Right kidney (tissue), 1 donor: Measurements from ENCODE around the gene THBS1.

Experiments used
- DNase-seq: peaks from one replicate; pipeline ENCODE4 v3.0.0-alpha.2; 2016

The THBS1 gene

DNA sequence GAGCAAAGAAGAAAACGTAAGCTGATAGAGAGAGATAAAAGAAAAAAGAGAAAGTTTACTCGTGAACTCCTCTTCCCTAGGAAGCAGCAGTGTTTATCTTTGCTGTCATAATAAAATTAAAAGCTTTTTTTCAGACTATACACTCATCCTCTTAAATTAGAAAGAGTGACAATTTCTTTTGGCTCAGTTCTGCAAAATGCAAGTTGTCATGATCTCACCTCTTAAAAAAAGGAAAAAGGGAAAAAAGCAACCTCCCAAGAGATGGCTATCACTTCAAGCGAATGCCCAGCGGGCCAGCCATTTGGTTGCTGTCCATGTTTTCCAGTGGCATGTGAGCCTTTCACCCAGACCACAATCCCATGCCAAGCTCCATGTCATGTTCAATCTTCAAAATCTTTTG, 7.0 kb upstream of the THBS1 start:
- DNase-seq = no peak

DNA sequence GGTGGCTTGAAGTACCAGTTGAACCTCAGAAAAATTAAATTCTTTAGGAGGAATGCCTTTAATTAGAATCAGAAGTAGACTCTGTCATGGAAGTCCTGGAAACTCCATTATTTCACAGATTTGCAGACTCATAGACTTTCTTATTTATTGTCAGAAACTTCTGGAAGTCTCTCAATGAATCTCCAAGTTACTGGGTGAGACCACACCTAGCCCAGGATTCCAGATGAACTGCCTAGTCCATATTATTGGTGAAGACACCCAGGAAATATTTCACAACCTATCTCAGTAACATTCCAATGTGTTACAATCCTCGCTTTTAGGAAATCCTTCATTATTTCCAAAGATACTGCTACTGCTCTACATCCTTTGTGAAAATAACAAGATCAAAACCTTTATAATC, 6.5 kb upstream of the THBS1 start:
- no peak for DNase-seq

DNA sequence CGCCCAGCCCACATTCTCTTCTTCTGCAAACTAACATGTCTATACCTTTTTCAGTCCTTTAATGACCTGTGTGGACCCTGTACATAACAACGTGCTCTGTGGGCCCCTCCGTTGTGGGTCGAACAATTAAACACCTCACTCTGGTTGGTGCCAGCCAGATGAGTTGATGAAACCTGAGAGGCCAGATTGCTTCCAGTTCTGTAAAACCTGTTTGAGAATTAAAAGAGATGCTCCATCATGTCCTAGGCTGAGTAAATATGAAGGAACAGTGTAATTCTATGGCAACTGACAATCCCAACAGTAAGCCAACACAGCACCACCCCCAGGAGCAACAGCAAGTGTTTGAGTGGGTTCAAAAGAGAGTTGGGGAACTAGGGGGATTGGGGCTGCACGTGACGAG, 5.7 kb upstream of the THBS1 start:
- DNase-seq = no peak

DNA sequence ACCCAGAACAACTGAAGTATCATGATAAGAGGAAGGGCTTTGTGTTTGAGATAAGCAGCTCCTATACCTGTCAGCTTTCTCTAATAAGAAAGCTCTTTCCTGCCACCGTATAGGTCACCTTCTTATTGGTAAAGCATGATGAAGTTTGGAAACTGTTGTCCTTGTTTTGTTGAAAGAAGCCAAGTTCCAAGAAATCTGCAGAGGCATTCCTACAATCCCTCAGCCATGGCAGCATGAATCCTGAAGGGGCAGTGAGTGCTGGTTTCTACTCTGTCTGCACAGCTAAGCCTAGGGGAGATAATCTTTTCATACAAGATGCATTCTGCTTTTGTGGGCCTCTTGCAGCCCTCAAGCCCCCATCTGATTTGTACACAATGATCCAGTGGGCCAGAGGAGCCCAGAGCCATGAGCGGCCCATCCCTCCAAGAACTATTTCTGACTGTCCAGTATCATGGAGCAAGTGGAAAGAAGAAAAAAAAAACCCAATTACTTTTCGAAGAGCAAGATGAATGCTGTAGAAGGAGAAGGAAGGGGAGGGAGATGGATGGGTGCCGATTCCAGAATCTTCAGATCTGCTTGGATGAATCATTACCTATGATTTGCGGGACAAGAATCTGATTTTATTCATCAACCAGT, 1.9 kb upstream of the THBS1 start:
- DNase-seq = peak; percentile 27

DNA sequence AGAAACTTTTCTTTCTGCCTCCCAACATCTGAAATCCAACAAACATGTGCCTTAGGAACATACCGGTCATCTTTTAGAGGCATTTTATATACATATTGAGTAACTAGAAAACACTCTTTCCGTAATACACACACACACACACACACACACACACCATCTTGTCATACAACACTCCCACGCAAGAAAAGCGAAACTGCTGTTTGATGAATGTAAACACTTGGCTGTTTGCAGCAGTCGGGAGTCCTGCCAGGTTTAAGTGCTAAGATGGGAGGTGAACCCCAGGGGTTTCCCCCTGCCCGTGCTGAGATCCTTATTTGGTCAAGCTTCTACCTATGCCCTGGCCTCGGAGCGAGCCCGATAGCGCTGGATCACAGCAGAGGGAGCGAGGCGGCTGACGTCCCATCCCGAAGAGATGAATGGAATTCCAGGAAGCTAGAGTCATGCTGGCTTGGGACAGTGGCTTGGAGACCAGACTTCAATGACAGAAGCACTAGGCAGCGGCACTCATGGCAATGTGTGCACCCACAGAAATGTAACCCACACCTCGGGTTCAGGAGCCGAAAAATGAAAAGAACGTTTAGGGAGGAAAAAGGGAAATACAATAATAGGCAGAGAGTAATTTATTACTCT, 1.3 kb upstream of the THBS1 start:
- peak; percentile 84 for DNase-seq

DNA sequence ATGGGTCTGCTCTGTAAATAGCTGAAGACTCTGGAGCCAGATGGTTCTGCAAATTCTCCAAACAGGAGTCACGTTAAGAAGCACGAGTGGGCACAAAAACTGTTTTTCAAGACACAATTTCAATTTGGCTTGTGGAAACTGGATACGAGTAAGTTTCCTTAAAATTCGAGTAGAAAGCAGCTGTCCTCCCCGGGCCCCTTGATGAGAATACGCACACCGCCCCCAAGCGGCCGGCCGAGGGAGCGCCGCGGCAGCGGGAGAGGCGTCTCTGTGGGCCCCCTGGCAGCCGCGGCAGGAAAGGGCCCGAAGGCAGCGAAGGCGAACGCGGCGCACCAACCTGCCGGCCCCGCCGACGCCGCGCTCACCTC, 778 bp upstream of the THBS1 start:
- DNase-seq = no peak

DNA sequence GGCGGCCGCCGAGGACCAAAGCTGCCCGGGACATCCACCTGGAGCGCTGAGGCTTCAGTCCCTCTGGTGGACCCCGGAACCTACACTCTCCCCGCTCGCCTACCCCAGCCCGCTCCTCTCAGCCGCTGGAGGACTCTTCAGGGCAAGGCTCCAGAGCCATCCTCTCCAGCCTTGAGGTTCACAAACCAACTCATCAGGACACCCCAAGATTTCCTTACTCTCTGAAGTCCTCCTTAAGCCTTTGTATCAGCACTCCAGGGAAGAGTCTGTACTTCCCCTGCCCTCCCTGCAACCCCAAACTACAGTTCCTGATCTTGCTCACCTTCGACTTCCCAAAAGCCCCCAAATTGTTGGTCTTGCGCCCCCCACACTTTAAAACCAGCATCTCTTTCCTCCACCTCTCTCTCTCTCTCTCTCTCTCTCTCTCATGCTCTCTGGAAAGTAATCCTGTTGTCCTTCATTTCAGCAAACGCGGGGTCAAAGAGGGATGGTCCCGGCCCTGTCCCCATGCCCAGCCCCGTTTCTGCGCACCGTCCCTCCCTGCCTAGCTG, 438 bp downstream of the THBS1 start:
- no peak for DNase-seq

DNA sequence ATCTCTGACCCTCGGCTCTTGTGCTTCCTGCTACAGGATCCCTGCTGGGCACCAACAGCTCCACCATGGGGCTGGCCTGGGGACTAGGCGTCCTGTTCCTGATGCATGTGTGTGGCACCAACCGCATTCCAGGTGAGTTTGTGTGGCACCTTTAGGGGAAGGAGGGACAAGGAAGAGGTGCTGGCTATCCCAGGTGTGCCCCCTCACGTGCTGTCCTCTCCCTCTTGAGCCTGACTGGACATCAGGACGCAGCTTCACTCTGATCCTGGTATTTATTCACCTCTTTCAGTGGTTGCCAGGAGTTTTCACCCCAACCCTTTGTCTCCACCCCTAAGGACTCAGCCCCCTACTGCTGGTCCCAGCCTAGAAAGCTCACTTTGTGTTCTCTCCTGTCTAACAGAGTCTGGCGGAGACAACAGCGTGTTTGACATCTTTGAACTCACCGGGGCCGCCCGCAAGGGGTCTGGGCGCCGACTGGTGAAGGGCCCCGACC, 960 bp downstream of the THBS1 start:
- no peak for DNase-seq

DNA sequence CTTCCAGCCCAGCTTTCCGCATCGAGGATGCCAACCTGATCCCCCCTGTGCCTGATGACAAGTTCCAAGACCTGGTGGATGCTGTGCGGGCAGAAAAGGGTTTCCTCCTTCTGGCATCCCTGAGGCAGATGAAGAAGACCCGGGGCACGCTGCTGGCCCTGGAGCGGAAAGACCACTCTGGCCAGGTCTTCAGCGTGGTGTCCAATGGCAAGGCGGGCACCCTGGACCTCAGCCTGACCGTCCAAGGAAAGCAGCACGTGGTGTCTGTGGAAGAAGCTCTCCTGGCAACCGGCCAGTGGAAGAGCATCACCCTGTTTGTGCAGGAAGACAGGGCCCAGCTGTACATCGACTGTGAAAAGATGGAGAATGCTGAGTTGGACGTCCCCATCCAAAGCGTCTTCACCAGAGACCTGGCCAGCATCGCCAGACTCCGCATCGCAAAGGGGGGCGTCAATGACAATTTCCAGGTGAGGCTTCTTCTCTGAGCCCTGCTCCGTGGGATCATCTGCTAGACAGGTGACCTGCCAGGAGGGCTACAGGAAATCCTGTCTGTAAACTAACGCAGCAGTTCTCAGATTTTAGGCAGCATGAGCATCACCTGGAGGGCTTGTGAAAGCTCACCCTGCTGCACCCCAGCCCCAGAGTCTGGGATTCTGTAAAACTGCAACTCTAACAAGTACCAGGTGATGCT, 1.6 kb downstream of the THBS1 start:
- DNase-seq = no peak

DNA sequence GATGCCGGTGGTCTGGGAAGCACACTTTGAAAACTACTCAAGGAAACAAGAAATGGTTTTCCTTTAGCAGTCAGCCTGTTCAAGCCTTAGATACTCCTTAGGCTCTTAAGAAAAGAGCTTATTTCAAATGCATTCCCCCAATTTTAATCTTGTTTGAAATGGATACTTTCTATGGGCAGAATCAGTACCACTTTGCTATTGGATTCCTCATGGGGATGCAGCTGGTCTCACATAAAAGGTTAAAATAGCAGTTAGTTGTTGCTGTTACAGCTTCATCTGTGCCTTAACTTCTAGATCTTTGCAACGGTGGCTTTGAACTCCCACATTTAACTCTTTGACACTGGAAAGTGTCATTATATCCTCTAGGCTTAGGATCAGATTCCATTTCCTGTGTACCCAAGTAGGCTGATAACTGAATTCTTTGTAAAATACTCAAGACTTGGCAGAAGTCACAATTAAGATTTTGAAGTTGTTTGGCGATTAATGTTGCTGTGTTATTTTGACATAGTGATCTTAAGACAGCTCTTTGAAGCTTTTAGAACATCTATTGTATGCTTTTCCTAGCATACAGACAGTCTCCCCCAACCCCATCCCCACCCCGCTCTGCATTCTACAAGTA, 2.2 kb downstream of the THBS1 start:
- no peak for DNase-seq

DNA sequence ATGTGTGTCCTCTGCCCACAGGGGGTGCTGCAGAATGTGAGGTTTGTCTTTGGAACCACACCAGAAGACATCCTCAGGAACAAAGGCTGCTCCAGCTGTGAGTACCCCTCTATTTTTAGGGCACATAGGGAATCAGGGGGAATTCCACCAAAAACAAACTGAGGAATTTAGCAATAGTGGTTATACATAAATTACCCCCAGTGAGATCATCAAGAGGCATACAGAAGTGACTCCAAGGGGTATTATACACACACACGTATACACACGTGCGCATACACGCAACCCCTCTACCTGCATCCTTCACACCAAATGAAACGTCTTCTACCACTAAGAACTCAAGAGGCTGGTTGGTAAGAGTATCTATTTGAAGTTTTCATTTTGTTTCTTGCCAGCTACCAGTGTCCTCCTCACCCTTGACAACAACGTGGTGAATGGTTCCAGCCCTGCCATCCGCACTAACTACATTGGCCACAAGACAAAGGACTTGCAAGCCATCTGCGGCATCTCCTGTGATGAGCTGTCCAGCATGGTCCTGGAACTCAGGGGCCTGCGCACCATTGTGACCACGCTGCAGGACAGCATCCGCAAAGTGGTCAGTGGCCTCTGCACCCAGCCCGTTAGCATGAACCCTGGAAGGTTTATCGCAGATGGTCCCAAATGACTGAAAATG, 2.9 kb downstream of the THBS1 start:
- DNase-seq = no peak

DNA sequence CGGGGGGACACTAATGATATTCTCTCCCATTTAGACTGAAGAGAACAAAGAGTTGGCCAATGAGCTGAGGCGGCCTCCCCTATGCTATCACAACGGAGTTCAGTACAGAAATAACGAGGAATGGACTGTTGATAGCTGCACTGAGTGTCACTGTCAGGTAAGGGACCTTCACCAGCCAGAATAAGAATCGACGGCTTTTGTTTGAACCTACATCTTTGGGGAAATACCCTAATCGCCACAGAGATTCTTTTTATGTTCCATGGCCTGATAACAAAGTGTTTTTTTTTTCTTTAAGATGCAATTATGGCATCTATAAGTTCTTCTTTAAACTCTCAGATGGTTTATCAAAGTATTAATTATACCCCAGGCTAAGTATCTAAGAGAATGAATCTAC, 3.4 kb downstream of the THBS1 start:
- DNase-seq = no peak

DNA sequence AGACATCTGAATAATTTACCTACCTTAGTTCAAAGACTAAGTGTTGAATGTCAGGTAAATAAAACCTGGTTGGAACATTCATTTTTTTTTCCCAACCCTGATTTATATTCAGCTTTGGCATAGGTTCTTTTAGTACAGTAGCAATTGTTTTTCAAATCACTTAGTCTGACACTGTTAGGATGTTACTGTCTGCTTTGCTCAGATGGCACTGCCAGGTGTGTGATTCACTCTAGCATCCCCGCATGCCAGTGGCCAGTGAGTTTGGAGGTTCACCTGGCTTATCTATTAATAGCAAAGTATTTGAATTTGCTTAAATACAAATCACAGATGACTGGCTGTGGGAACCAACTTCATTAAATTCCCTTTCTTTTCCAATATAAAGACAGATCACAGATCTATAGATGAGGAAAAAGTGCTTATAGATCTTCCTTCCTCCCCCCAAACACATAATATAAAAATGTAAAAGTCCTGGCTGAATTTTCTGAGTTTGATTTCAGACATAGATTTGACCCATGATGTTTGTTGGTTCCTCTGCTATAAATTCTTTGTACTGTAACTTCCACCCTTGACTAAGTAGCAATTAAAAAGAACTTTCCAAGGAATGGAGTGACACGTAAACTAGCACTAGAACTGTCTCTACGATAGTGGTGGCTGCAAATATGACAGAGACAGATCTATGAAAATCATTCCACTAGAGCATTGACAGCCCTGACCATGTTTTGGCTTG, 3.9 kb downstream of the THBS1 start:
- DNase-seq = no peak

DNA sequence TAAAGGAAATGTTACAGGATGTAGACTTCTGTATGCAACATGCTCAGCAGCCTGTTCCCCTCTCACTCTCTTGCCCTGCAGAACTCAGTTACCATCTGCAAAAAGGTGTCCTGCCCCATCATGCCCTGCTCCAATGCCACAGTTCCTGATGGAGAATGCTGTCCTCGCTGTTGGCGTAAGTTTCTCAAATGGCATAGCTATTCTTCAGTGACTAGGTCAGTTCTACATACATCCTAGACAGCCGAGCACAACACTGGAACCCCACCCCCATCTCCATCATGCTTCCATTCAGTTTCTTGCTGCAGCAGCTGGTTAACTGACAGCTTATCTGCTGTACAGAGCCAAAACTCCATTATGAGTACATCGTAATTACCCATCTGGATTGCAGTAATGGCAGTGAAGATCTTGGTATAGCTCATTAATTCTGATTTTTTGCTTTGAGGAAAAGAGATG, 4.5 kb downstream of the THBS1 start:
- no peak for DNase-seq

DNA sequence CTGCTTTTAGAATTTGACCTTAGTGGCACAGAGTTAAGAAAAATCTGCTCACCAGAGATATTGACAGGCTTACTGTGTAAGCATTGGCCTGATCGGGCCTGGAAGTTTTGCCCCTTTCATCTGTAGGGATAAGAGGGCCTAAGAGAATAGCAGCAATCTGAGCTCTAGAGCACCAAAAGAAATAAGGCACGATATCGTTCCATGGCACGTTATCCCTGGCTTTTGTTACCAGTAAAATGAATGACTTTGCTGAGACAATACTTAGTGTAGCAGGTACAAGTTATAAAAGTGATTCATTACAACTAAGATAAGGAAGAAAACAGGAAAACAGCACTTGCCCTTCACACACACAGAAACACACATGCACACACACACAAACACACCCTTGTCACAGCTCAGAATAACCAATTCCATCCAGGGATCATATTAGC, 5.0 kb downstream of the THBS1 start:
- DNase-seq = no peak

DNA sequence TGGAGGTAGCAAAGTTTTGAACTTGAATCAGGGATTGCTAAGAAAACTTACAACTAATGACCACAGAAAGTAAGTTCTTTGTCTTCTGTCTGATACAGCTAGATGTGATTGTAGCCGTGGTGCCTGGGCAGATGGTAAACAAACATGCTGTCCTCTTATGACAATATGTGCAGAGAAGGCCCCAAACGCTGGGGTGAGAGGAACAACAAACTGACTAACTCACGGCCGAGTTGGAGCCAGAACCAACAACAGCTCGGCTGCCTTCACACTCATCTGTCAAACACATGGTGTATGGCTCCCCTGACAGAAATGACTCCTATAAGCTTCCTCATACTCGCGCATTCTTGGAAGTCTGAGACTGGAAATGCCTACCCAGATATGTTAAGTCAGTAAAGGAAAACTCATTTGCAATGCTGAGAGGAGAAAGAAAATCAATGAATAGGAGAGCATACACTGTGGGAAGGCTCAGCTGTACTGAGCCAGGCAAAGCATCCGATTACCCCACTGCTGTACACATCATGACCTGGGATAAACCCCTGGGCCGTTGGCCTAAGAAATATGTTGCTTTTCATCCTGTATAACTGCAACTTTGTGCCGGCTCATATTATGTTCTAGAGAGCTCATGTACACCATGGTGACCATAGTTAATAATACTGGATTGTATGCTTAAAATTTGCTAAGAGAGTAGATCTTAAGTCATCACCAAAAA, 5.7 kb downstream of the THBS1 start:
- no peak for DNase-seq

DNA sequence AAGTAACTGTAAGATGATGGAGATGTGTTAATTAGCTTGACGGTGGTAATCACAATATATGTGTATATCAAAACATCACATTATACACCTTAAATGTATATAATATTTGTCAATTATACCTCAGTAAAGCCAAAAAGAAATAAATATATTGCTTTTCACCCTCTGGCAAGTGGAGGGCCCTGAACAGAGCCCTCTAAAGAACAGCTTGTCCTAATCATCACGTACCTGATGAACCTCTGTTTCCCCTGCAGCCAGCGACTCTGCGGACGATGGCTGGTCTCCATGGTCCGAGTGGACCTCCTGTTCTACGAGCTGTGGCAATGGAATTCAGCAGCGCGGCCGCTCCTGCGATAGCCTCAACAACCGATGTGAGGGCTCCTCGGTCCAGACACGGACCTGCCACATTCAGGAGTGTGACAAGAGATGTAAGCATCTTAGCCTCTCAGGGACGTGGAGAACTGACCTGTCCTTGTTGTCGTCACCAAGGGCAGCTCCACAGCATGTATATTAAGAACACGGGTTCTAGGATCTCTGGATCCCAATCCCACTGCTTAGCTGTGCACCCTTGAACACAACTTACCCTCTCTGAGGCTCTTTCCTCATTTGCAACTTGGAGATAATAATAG, 6.3 kb downstream of the THBS1 start:
- no peak for DNase-seq

DNA sequence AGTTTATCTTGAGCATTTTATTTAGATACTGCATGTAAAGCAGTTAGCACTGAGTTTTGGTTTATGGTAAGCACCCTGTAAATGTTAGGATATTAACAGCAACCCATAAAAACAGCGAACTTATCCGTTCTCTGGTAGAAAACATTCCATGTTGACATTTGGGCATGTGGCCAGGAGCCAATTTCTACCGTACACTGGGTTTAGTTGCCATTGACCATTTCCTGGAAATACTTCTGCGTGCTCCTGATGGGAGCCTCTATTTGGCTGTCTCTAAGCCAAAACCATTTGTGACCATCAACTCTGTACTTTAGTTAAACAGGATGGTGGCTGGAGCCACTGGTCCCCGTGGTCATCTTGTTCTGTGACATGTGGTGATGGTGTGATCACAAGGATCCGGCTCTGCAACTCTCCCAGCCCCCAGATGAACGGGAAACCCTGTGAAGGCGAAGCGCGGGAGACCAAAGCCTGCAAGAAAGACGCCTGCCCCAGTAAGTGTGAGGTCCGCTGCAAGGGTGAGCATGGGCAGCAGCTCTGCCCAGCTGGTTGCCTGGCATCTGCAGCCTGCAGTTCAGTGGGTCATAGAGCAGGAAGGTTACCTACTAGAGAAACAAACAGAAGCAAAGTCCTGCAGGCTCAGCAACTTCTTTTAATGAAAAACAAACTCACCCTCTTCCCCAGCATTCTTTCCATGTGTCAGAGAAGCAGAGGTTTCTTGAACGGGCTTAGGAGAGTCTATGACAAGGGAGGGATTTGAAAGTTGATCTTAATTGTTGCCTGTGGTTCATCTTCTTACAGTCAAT, 7.1 kb downstream of the THBS1 start:
- no peak for DNase-seq

DNA sequence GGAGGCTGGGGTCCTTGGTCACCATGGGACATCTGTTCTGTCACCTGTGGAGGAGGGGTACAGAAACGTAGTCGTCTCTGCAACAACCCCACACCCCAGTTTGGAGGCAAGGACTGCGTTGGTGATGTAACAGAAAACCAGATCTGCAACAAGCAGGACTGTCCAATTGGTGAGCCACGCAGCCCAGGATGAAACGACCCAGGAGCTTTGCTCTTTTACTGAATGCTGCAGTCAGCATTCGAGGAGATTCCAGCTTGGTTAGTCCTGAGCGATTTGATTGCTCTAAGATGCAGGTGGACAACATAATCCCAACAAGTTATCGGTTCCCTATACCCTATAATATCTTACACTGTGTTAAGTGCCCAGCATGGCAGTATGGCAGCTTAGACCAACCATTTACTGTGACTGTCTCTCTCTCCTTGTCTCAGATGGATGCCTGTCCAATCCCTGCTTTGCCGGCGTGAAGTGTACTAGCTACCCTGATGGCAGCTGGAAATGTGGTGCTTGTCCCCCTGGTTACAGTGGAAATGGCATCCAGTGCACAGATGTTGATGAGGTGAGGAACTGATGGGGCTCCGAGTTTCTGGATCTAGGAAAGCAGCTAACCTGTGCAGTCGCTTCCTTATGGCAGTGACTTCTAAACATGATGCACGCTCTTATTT, 7.8 kb downstream of the THBS1 start:
- DNase-seq = no peak
